HG03521 (cell line): ENCODE results near the gene NDUFB10.
A peak's percentile ranks its signal among the peaks of the same experiment; 100 is the strongest.
"Not testable (repeated sequence)": the region's sequence is repeated elsewhere in the genome, so short reads cannot be mapped to it uniquely, and the experiment has no call there.

Experiments
- ATAC-seq: cut with Tn5 transposase; IDR thresholded peaks from one replicate; pipeline ENCODE4 v1.9.1; 2021; ENCODE audit warnings: mild to moderate bottlenecking, moderate library complexity; ENCODE audit not compliant: unreplicated experiment

Gene NDUFB10

GRCh38 chr16:1944612-1945199 is 14.6 kb upstream of the NDUFB10 start:
- no peak for ATAC-seq

- ATAC-seq, result no peak
Measured at GRCh38 chr16:1945559-1946391, 13.6 kb upstream of the NDUFB10 start.

GRCh38 chr16:1946495-1947368 is 12.6 kb upstream of the NDUFB10 start:
- no peak for ATAC-seq

GRCh38 chr16:1947369-1947670 is 12.0 kb upstream of the NDUFB10 start:
- no peak for ATAC-seq

- no peak for ATAC-seq
Measured at GRCh38 chr16:1949507-1949906, 9.8 kb upstream of the NDUFB10 start.

GRCh38 chr16:1950047-1950446 is 9.3 kb upstream of the NDUFB10 start:
- ATAC-seq, result no peak

GRCh38 chr16:1950559-1950958 is 8.8 kb upstream of the NDUFB10 start:
- ATAC-seq, result no peak

- no peak for ATAC-seq
Measured at GRCh38 chr16:1953734-1954133, 5.6 kb upstream of the NDUFB10 start.

GRCh38 chr16:1957434-1958142 is 1.8 kb upstream of the NDUFB10 start:
- not testable (repeated sequence) for ATAC-seq

- ATAC-seq, result not testable (repeated sequence)
Measured at GRCh38 chr16:1958143-1958491, 1.2 kb upstream of the NDUFB10 start.

- ATAC-seq, result peak; percentile 4
Measured at GRCh38 chr16:1958715-1959268, 546 bp upstream of the NDUFB10 start.

GRCh38 chr16:1960665-1961630 is 1.6 kb downstream of the NDUFB10 start:
- no peak for ATAC-seq

GRCh38 chr16:1961651-1962067 is 2.3 kb downstream of the NDUFB10 start:
- ATAC-seq, result no peak

GRCh38 chr16:1962161-1963153 is 3.1 kb downstream of the NDUFB10 start:
- not testable (repeated sequence) for ATAC-seq

- peak; percentile 3 for ATAC-seq
Measured at GRCh38 chr16:1963806-1964505, 4.6 kb downstream of the NDUFB10 start.

- peak; percentile 84 for ATAC-seq
Measured at GRCh38 chr16:1964506-1965395, 5.4 kb downstream of the NDUFB10 start, which contains the start of gene RPS2. TSS of gene RPS2 (minus strand) at chr16:1964826. CDS start at chr16:1964625, 201 bp downstream.
